Ishikawa (cell line): ENCODE data around the gene PLCD1.

Experiments
- CEBPB ChIP-seq: IDR thresholded peaks from 2 replicates; pipeline ENCODE4 v1.6.1; 2012
- CREB1 ChIP-seq: IDR thresholded peaks from 2 replicates; pipeline ENCODE4 v1.6.1; 2012; ENCODE audit warnings: low read depth
- EGR1 ChIP-seq: IDR thresholded peaks from 2 replicates; pipeline ENCODE4 v1.6.1; 2012
- EP300 ChIP-seq: IDR thresholded peaks from 2 replicates; pipeline ENCODE4 v1.6.1; 2012; ENCODE audit warnings: borderline replicate concordance
- FOXM1 ChIP-seq: IDR thresholded peaks from 2 replicates; pipeline ENCODE4 v1.6.1; 2012; ENCODE audit warnings: low read depth, borderline replicate concordance
- MAX ChIP-seq: IDR thresholded peaks from 2 replicates; pipeline ENCODE4 v1.6.1; 2012
- NFIC ChIP-seq: IDR thresholded peaks from 2 replicates; pipeline ENCODE4 v1.6.1; 2012
- RAD21 ChIP-seq: IDR thresholded peaks from 2 replicates; pipeline ENCODE4 v1.6.1; 2012; ENCODE audit warnings: low read depth
- TAF1 ChIP-seq: IDR thresholded peaks from 2 replicates; pipeline ENCODE4 v1.6.1; 2012; ENCODE audit warnings: low read depth, mild to moderate bottlenecking
- TCF12 ChIP-seq: IDR thresholded peaks from 2 replicates; pipeline ENCODE4 v1.6.1; 2012; ENCODE audit warnings: low read depth
- TEAD4 ChIP-seq: IDR thresholded peaks from 2 replicates; pipeline ENCODE4 v1.6.1; 2012
- USF1 ChIP-seq: IDR thresholded peaks from 2 replicates; pipeline ENCODE4 v1.6.1; 2012
- YY1 ChIP-seq: IDR thresholded peaks from 2 replicates; pipeline ENCODE4 v1.6.1; 2012; ENCODE audit warnings: low read depth
- ZBTB7A ChIP-seq: IDR thresholded peaks from 2 replicates; pipeline ENCODE4 v1.6.1; 2012; ENCODE audit warnings: low read depth
- TF ChIP-seq, protein P1 (sequence below): IDR thresholded peaks from 2 replicates; pipeline ENCODE4 v1.6.1; 2012; ENCODE audit warnings: low read depth, mild to moderate bottlenecking

PLCD1 gene

GRCh38 chr3:37957539-37957936 lies 71.9 kb downstream of the PLCD1 start:
- TF ChIP-seq YY1 (no peak), FOXM1 (no peak), TAF1 (no peak), EGR1 (no peak), TEAD4 (no peak), MAX (no peak), USF1 (no peak), TCF12 (no peak), NFIC (no peak), RAD21 (no peak), EP300 (no peak), CREB1 (no peak), ZBTB7A (no peak), CEBPB (no peak)
- TF ChIP-seq, protein P1, sequence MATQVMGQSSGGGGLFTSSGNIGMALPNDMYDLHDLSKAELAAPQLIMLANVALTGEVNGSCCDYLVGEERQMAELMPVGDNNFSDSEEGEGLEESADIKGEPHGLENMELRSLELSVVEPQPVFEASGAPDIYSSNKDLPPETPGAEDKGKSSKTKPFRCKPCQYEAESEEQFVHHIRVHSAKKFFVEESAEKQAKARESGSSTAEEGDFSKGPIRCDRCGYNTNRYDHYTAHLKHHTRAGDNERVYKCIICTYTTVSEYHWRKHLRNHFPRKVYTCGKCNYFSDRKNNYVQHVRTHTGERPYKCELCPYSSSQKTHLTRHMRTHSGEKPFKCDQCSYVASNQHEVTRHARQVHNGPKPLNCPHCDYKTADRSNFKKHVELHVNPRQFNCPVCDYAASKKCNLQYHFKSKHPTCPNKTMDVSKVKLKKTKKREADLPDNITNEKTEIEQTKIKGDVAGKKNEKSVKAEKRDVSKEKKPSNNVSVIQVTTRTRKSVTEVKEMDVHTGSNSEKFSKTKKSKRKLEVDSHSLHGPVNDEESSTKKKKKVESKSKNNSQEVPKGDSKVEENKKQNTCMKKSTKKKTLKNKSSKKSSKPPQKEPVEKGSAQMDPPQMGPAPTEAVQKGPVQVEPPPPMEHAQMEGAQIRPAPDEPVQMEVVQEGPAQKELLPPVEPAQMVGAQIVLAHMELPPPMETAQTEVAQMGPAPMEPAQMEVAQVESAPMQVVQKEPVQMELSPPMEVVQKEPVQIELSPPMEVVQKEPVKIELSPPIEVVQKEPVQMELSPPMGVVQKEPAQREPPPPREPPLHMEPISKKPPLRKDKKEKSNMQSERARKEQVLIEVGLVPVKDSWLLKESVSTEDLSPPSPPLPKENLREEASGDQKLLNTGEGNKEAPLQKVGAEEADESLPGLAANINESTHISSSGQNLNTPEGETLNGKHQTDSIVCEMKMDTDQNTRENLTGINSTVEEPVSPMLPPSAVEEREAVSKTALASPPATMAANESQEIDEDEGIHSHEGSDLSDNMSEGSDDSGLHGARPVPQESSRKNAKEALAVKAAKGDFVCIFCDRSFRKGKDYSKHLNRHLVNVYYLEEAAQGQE = no peak
